KG1 (cell line): Measurements from ENCODE around the gene SORBS1.

Source experiments
- DNase-seq: peaks from one replicate; lab custom pipeline; 2025; lab: John Stamatoyannopoulos, UW

SORBS1 gene

GRCh38 chr10:95266674-95267095 lies 294.5 kb downstream of the SORBS1 start:
- no peak for DNase-seq

- DNase-seq = no peak
Measured at GRCh38 chr10:95265572-95265971, 295.6 kb downstream of the SORBS1 start.

- no peak for DNase-seq
Measured at GRCh38 chr10:95264227-95265051, 296.7 kb downstream of the SORBS1 start.

GRCh38 chr10:95263864-95264226 lies 297.3 kb downstream of the SORBS1 start:
- DNase-seq = no peak

- DNase-seq = no peak
Measured at GRCh38 chr10:95262763-95263518, 298.2 kb downstream of the SORBS1 start.

GRCh38 chr10:95261926-95262325 lies 299.2 kb downstream of the SORBS1 start:
- no peak for DNase-seq
